ENCODE measurements around the gene PCSK6.

- TF ChIP-seq POLR2A (IDR thresholded peaks at IDR 0.05) (no peak), CTCF (IDR thresholded peaks at IDR 0.05) (no peak)
These were observed 109.9 kb downstream of the PCSK6 start for GRCh38 chr15:101379647-101380046.

Data from Peyer's patch (tissue), 4 donors.